HG02678 (cell line): ENCODE results near the gene GALNT2.

Experiments used
- ATAC-seq: cut with Tn5 transposase; IDR thresholded peaks from one replicate; pipeline ENCODE4 v1.9.1; 2021; ENCODE audit warnings: mild to moderate bottlenecking, moderate library complexity; ENCODE audit not compliant: unreplicated experiment

GALNT2 gene

DNA sequence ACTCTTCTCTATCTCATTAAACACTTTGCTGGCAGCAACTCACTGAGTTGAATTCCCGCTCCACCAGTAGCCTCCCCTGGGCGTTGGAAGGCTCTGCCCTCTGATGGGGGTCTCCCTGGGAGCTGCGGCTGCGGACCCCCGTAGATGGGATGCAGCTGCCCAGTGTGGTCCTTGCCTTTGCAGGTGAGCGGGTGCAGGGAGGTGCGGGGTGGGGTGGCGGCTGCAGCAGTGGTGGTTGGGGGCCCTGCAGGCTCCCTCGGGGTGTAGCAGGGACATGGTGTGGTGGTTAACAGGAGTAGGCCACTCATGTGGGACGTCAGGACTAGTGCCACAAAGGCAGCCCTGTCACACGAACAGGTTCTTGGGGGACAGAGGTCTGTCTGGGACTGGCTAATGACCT lies 42.0 kb downstream of the GALNT2 start:
- ATAC-seq: no peak

GRCh38 chr1:230109895-230110667 lies 43.0 kb downstream of the GALNT2 start:
- peak; percentile 87 for ATAC-seq

- no peak for ATAC-seq
Observed at GRCh38 chr1:230110971-230111370, 43.9 kb downstream of the GALNT2 start.

- ATAC-seq: no peak
Observed at GRCh38 chr1:230112131-230112701, 45.2 kb downstream of the GALNT2 start.

DNA sequence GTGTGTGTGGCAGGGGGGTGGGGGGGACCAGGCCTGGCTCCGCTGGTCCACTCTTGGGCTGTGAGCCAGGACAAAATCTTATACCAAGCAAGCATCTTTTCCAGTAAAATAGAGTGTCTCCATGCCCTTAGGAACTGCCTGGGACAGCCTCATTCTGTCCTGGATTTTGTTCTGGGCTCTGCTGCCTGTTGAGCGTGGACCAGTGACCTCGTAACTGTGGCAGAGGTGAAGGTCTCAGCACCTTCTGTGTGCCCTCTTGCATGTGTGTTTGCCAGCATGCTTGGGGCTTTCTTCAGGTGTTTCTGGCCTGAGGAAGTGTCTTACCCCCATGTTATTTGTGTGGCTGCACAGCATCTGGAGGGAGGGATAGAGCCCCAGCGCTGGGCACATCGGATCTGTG lies 45.7 kb downstream of the GALNT2 start:
- ATAC-seq: no peak

DNA sequence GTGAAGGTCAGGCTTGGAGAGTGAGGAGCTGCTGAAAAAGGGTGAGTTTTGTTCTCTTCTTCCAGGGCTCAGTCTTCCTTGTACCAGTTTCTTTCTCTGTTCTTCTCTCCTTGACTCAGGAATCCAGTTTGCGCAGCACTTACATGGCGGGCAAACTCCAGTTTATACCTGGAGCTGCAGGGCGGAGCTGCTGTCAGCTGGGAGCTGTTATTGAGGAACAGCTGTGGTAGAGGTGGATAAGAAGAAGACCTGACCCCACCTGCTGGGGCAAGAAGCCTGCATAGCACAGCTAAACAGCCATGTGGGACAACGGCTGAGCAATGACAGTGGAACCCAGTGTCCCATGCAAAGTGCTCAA lies 46.2 kb downstream of the GALNT2 start:
- ATAC-seq: no peak

DNA sequence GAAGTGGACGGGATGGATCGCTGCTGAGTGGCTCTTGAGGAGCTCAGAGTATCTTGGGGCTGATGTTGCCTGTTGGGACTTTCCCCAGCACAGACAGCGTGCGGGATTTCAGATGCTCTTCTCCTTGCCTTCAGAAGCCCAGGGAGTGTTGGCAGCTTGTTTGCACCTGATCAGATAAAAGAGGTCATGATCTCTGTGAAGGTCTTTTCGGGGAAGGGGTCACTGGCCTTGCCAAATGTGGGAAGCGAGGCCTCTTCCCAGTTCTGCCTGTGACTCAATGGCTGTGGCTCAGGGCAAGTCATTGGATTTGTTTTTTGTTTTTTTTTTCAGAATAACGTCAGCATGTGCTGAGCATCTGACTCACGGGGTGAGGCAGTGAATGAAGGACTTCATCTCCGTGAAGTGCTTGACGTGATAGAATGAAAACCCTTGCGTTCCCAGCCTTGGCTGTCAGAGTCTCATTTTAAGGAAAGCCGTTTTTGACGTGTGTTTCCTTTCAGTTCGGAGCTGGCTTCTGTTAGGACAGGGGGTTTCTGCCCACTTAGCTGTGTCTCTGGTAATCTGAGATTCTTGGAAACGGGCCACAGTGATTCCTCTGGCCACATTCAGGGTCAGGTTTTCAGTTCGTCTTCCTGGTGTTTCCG lies 46.7 kb downstream of the GALNT2 start:
- ATAC-seq: no peak

GRCh38 chr1:230114237-230114651 lies 47.2 kb downstream of the GALNT2 start:
- no peak for ATAC-seq

GRCh38 chr1:230117694-230118093 lies 50.7 kb downstream of the GALNT2 start:
- no peak for ATAC-seq

GRCh38 chr1:230119340-230119739 lies 52.3 kb downstream of the GALNT2 start:
- no peak for ATAC-seq

GRCh38 chr1:230120289-230120920 lies 53.4 kb downstream of the GALNT2 start:
- no peak for ATAC-seq

DNA sequence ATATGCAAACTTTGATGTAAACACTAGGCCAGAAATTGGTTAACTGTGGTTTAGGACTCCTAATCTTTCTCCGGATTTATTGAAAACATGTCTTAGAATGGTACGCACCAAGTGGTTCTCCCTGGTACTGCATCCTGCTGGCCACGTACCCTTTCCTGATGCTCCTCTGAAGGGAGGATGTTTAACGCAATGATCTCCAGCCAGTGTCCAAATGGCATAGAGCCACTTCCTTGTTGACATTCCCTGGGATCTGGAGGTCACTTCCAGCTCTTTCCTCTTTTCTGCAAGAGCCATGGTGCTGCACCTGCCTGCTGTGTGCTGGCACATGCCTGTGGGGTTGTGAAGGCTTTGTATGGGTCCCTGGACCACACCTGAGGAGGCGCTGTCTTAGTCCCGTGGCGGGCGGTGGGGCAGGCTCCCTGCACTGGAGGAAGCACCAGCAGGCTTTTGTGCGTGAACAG lies 53.9 kb downstream of the GALNT2 start:
- no peak for ATAC-seq

DNA sequence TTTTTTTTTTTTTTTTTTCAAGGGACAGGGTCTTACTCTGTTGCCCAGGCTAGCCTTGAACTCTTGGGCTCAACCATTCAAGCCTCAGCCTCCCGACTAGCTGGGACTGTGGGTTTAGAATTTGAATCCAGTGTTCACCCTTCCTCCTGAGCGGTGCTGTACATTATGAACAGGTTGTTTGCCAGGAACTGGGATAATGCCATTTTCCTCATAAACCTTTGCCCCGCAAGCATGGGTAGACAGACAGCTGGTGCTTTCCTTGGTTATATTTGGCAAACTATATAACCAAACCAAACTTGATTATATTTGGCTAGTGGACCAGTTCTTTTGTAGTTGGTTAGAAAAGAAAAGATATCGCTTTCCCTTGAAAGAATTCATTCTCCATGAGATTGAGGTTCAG lies 54.9 kb downstream of the GALNT2 start:
- ATAC-seq: no peak

GRCh38 chr1:230122366-230123279 lies 55.6 kb downstream of the GALNT2 start:
- no peak for ATAC-seq

DNA sequence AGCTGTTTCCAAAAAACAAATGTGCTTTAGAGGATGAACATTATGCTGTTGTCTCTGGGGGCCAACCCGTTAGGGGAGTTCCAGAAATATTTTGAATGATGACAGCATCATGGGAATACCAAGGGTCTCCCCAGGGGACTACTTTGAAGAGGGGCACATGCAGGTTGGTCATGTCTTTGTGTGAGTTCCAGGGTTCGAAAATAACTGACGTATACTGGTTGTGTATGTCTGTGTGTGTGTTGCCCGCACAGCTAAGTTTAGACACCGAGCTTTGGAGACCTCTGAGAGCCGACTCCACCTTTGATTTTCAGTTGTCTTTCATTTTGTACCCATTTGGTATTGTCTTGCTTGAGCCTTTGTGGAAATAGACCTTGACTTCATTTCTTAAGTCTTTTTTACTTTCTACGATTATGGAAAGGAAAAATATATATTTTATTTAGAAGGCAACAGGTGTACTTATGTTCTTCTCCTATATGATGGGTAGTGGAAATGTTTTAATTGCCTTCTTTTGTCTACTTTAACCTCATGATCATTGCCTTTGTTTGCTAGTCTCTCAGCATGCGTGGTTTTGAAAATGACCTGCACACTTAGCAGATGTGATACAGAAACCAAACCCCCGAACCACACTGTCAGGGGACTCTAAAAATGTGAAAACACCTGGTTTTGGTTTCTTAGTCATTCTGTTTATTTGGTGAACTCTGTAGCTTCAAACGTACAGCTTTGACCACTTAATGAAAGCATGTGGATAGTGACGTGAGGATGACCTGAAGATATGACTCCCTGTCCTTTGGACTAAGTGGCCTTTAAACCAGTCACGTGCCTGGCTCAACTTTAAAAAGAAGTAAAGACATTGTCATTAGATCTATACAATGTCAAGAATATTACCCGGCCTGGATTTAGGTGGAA lies 56.5 kb downstream of the GALNT2 start:
- peak; percentile 89 for ATAC-seq

GRCh38 chr1:230124186-230125128 lies 57.4 kb downstream of the GALNT2 start:
- no peak for ATAC-seq

GRCh38 chr1:230125141-230125540 lies 58.1 kb downstream of the GALNT2 start:
- ATAC-seq: no peak
